HEK293 (cell line): Measurements from ENCODE around the gene CLECL1.
A peak's percentile ranks its signal among the peaks of the same experiment; 100 is the strongest.
"Not testable (repeated sequence)": the region's sequence is repeated elsewhere in the genome, so short reads cannot be mapped to it uniquely, and the experiment has no call there.

Experiments used
- CTCF ChIA-PET: fragments of 350-600 bp; formaldehyde crosslinking; extraction: SDS; loops from one replicate; lab custom pipeline; 2021; ENCODE audit warnings: antibody characterized with exemption; lab: Yijun Ruan, JAX
- POLR2A ChIA-PET: fragments of 300-600 bp; formaldehyde crosslinking; extraction: SDS; loops from one replicate; lab custom pipeline; 2020; ENCODE audit warnings: antibody characterized with exemption, inconsistent platforms; lab: Yijun Ruan, JAX
- H3K27ac ChIP-seq: fragments of 200-500 bp; sonication (Bioruptor generic); 2 replicates; pipeline ENCODE4 v1.5.1; 2014; ENCODE audit warnings: low read depth, low read length, control low read depth, inconsistent platforms; ENCODE audit errors: extremely low read depth
- H3K36me3 ChIP-seq, 2 experiments: fragments of 200-500 bp in 1 of 2; sonication (Bioruptor generic) in 1 of 2; 1 replicate in 1 of 2; 2 replicates in 1 of 2; pipeline ENCODE4 v1.5.1; 2014 to 2017; ENCODE audit warnings: inconsistent platforms in 2 of 2, low read length in 2 of 2; ENCODE audit not compliant: control insufficient read depth in 2 of 2, insufficient read depth in 1 of 2
- H3K4me1 ChIP-seq: fragments of 200-500 bp; sonication (Bioruptor generic); 2 replicates; pipeline ENCODE4 v1.5.1; 2014; ENCODE audit warnings: mild to moderate bottlenecking, low read length, inconsistent platforms; ENCODE audit not compliant: control insufficient read depth, insufficient read depth
- H3K4me3 ChIP-seq: 2 replicates; pipeline ENCODE4 v1.5.1; 2011; ENCODE audit warnings: low read depth, mild to moderate bottlenecking, control low read depth, low read length, moderate library complexity
- H3K9me3 ChIP-seq: fragments of 200-500 bp; sonication (Bioruptor generic); 2 replicates; pipeline ENCODE4 v1.5.1; 2014; ENCODE audit warnings: low read depth, low read length, inconsistent platforms; ENCODE audit not compliant: control insufficient read depth, insufficient read depth
- KLF16 ChIP-seq: fragments of 450-650 bp; formaldehyde crosslinking; IDR thresholded peaks from 2 replicates; pipeline ENCODE4 v1.5.1; 2017; ENCODE audit warnings: missing biosample characterization, missing genetic modification characterization
- MZF1 ChIP-seq: fragments of 450-650 bp; formaldehyde crosslinking; IDR thresholded peaks from 2 replicates; pipeline ENCODE4 v1.5.1; 2017; ENCODE audit warnings: missing biosample characterization, missing genetic modification characterization, borderline replicate concordance
- TCF7L2 ChIP-seq: IDR thresholded peaks from 2 replicates; pipeline ENCODE4 v1.6.1; 2011; ENCODE audit warnings: low read depth, mild to moderate bottlenecking, inconsistent platforms, low read length, moderate library complexity, borderline replicate concordance
- WT1 ChIP-seq: fragments of 450-650 bp; formaldehyde crosslinking; IDR thresholded peaks from 2 replicates; pipeline ENCODE4 v1.5.1; 2016; ENCODE audit warnings: missing biosample characterization, missing genetic modification characterization
- ZBTB1 ChIP-seq: fragments of 450-650 bp; formaldehyde crosslinking; IDR thresholded peaks from 2 replicates; pipeline ENCODE4 v1.5.1; 2016; ENCODE audit warnings: missing biosample characterization, missing genetic modification characterization
- ZNF214 ChIP-seq: fragments of 450-650 bp; formaldehyde crosslinking; IDR thresholded peaks from 2 replicates; pipeline ENCODE4 v1.5.1; 2017; ENCODE audit warnings: missing biosample characterization, mild to moderate bottlenecking, missing genetic modification characterization, borderline replicate concordance
- ZNF223 ChIP-seq: fragments of 450-650 bp; formaldehyde crosslinking; IDR thresholded peaks from 2 replicates; pipeline ENCODE4 v1.5.1; 2016; ENCODE audit warnings: missing biosample characterization, missing genetic modification characterization
- ZNF501 ChIP-seq: fragments of 450-650 bp; formaldehyde crosslinking; IDR thresholded peaks from 2 replicates; pipeline ENCODE4 v1.5.1; 2016; ENCODE audit warnings: missing biosample characterization, missing genetic modification characterization
- ZNF549 ChIP-seq: fragments of 450-650 bp; IDR thresholded peaks from 2 replicates; pipeline ENCODE4 v1.5.1; 2018; ENCODE audit warnings: missing biosample characterization, missing genetic modification characterization, mild to moderate bottlenecking, inconsistent platforms, moderate library complexity
- ZNF560 ChIP-seq: fragments of 450-650 bp; formaldehyde crosslinking; IDR thresholded peaks from 2 replicates; pipeline ENCODE4 v1.5.1; 2017; ENCODE audit warnings: missing biosample characterization, missing genetic modification characterization, borderline replicate concordance
- ZNF626 ChIP-seq: fragments of 450-650 bp; sonication (Bioruptor Pico); formaldehyde crosslinking; IDR thresholded peaks from 2 replicates; pipeline ENCODE4 v1.5.1; 2018; ENCODE audit warnings: missing biosample characterization, missing genetic modification characterization, inconsistent platforms
- ZNF654 ChIP-seq: fragments of 450-650 bp; formaldehyde crosslinking; IDR thresholded peaks from 2 replicates; pipeline ENCODE4 v1.5.1; 2016; ENCODE audit warnings: low read depth, missing biosample characterization, missing genetic modification characterization
- ZNF785 ChIP-seq: fragments of 450-650 bp; formaldehyde crosslinking; IDR thresholded peaks from 2 replicates; pipeline ENCODE4 v1.5.1; 2016; ENCODE audit warnings: missing biosample characterization, missing genetic modification characterization
- TF ChIP-seq, protein P1 (sequence below): fragments of 450-650 bp; formaldehyde crosslinking; IDR thresholded peaks from 2 replicates; pipeline ENCODE4 v1.5.1; 2017; ENCODE audit warnings: missing biosample characterization, missing genetic modification characterization
- TF ChIP-seq, protein P2 (sequence below): fragments of 450-650 bp; formaldehyde crosslinking; IDR thresholded peaks from 2 replicates; pipeline ENCODE4 v1.5.1; 2016; ENCODE audit warnings: missing biosample characterization, missing genetic modification characterization
- TF ChIP-seq, protein P3 (sequence below): fragments of 450-650 bp; IDR thresholded peaks from 2 replicates; pipeline ENCODE4 v1.5.1; 2018; ENCODE audit warnings: missing biosample characterization, missing genetic modification characterization
- TF ChIP-seq, protein P4 (sequence below): fragments of 450-650 bp; formaldehyde crosslinking; IDR thresholded peaks from 2 replicates; pipeline ENCODE4 v1.5.1; 2016; ENCODE audit warnings: missing biosample characterization, missing genetic modification characterization

CLECL1 gene

DNA sequence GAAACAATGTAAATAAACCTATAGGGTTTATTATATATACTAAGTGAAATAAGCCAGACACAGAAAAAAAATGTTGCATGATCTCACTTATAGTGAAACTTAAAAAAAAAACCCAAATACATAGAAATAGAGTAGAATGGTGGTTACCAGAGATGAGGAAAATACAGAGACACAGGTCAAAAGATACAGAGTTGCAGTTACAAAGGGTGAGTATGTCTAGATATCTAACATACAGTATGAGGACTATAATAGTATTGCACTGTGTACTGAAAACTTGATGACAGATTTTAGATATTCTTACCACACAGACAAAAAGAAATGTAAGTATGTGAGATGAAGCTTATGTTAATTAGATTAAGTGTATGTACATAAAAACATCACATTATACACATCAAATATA is 35.3 kb downstream of the CLECL1 start (continued):
- TF ChIP-seq, protein P1, sequence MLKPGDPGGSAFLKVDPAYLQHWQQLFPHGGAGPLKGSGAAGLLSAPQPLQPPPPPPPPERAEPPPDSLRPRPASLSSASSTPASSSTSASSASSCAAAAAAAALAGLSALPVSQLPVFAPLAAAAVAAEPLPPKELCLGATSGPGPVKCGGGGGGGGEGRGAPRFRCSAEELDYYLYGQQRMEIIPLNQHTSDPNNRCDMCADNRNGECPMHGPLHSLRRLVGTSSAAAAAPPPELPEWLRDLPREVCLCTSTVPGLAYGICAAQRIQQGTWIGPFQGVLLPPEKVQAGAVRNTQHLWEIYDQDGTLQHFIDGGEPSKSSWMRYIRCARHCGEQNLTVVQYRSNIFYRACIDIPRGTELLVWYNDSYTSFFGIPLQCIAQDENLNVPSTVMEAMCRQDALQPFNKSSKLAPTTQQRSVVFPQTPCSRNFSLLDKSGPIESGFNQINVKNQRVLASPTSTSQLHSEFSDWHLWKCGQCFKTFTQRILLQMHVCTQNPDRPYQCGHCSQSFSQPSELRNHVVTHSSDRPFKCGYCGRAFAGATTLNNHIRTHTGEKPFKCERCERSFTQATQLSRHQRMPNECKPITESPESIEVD (tag by site-specific recombination), result no peak
- no peak for TF ChIP-seq ZNF501 (tag by site-specific recombination)
- TF ChIP-seq MZF1, result no peak
- TF ChIP-seq ZNF626, result no peak
- TF ChIP-seq, protein P2, sequence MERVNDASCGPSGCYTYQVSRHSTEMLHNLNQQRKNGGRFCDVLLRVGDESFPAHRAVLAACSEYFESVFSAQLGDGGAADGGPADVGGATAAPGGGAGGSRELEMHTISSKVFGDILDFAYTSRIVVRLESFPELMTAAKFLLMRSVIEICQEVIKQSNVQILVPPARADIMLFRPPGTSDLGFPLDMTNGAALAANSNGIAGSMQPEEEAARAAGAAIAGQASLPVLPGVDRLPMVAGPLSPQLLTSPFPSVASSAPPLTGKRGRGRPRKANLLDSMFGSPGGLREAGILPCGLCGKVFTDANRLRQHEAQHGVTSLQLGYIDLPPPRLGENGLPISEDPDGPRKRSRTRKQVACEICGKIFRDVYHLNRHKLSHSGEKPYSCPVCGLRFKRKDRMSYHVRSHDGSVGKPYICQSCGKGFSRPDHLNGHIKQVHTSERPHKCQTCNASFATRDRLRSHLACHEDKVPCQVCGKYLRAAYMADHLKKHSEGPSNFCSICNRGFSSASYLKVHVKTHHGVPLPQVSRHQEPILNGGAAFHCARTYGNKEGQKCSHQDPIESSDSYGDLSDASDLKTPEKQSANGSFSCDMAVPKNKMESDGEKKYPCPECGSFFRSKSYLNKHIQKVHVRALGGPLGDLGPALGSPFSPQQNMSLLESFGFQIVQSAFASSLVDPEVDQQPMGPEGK (tag by site-specific recombination), result no peak
- TF ChIP-seq ZNF654 (tag by site-specific recombination), result no peak
- TF ChIP-seq ZNF214, result no peak

DNA sequence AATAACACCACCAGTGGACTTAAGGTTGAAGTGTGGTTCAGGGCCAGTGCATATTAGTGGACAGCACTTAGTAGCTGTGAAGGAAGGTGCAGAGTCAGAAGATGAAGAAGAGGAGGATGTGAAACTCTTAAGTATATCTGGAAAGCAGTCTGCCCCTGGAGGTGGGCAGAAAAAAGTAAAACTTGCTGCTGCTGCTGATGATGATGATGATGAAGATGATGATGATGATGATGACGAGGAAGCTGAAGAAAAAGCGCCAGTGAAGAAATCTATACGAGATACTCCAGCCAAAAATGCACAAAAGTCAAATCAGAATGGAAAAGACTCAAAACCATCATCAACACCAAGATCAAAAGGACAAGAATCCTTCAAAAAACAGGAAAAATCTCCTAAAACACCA is 37.2 kb downstream of the CLECL1 start:
- POLR2A ChIA-PET, H3K4me1 ChIP-seq, H3K4me3 ChIP-seq, H3K27ac ChIP-seq, CTCF ChIA-PET, H3K9me3 ChIP-seq: not testable (repeated sequence)
- H3K36me3 ChIP-seq, result peaks cover 6 to 25% of the 10 kb centered on the region in 2 experiments; a peak in 2 of 3 replicates
- TF ChIP-seq, protein P3, sequence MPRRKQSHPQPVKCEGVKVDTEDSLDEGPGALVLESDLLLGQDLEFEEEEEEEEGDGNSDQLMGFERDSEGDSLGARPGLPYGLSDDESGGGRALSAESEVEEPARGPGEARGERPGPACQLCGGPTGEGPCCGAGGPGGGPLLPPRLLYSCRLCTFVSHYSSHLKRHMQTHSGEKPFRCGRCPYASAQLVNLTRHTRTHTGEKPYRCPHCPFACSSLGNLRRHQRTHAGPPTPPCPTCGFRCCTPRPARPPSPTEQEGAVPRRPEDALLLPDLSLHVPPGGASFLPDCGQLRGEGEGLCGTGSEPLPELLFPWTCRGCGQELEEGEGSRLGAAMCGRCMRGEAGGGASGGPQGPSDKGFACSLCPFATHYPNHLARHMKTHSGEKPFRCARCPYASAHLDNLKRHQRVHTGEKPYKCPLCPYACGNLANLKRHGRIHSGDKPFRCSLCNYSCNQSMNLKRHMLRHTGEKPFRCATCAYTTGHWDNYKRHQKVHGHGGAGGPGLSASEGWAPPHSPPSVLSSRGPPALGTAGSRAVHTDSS, result peak; percentile 92

DNA sequence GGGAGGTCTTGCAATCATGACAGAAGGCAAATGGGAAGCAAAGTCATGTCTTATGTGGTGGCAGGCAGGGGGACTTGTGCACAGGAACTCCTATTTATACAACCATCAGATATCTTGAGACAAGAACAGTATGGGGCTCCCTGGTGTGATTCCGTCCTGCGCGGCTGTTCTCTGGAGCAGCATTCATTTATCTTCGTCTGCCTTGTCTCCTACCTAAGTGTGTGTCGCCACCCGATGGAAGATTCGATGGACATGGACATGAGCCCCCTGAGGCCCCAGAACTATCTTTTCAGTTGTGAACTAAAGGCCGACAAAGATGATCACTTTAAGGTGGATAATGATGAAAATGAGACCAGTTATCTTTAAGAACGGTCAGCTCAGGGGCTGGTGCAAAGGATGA is 37.7 kb downstream of the CLECL1 start:
- H3K36me3 ChIP-seq, result peaks cover 6 to 25% of the 10 kb centered on the region in 2 experiments; a peak in 2 of 3 replicates
- H3K9me3 ChIP-seq, H3K4me3 ChIP-seq, CTCF ChIA-PET, POLR2A ChIA-PET, H3K4me1 ChIP-seq, H3K27ac ChIP-seq: not testable (repeated sequence)

DNA sequence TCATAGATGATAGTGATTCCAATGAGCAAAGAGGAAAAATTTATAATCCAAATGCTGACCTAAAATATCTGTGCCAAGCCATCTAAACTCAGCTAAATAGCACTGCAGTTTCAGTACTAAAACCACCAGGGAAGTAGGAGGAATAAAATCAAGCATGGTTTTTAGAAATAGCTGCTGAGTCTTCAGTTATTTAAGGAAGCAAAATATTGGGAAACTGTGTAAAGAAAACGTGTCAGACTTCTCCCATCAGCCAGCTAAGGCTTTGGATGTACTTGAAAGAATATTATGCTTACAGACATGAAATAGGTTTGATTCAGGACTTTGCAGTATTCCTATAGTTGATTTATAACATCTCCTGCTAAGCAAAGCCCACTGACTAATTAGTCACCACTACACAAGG is 38.7 kb downstream of the CLECL1 start:
- H3K4me1 ChIP-seq, result no peaks in the 10 kb centered on the region
- H3K4me3 ChIP-seq, result no peak overlapping the region
- ChIA-PET POLR2A (no interaction called here), CTCF (interaction anchor here (1.6 kb wide), 1 partner anchor 14 kb away, joined by 4 read pairs; no protein-coding TSS in a partner anchor)
- H3K27ac ChIP-seq, result no peak overlapping the region
- peaks cover 6 to 30% of the 10 kb centered on the region in 2 experiments; a peak in 2 of 3 replicates for H3K36me3 ChIP-seq
- TF ChIP-seq WT1 (tag by site-specific recombination) (no peak), ZBTB1 (tag by site-specific recombination) (no peak), ZNF549 (tag by site-specific recombination) (no peak), KLF16 (tag by site-specific recombination) (no peak), ZNF785 (tag by site-specific recombination) (no peak), ZNF560 (tag by site-specific recombination) (no peak), ZNF223 (tag by site-specific recombination) (no peak), TCF7L2 (no peak)
- TF ChIP-seq, protein P4, sequence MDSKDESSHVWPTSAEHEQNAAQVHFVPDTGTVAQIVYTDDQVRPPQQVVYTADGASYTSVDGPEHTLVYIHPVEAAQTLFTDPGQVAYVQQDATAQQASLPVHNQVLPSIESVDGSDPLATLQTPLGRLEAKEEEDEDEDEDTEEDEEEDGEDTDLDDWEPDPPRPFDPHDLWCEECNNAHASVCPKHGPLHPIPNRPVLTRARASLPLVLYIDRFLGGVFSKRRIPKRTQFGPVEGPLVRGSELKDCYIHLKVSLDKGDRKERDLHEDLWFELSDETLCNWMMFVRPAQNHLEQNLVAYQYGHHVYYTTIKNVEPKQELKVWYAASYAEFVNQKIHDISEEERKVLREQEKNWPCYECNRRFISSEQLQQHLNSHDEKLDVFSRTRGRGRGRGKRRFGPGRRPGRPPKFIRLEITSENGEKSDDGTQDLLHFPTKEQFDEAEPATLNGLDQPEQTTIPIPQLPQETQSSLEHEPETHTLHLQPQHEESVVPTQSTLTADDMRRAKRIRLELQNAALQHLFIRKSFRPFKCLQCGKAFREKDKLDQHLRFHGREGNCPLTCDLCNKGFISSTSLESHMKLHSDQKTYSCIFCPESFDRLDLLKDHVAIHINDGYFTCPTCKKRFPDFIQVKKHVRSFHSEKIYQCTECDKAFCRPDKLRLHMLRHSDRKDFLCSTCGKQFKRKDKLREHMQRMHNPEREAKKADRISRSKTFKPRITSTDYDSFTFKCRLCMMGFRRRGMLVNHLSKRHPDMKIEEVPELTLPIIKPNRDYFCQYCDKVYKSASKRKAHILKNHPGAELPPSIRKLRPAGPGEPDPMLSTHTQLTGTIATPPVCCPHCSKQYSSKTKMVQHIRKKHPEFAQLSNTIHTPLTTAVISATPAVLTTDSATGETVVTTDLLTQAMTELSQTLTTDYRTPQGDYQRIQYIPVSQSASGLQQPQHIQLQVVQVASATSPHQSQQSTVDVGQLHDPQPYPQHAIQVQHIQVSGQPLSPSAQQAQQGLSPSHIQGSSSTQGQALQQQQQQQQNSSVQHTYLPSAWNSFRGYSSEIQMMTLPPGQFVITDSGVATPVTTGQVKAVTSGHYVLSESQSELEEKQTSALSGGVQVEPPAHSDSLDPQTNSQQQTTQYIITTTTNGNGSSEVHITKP, result no peak
- H3K9me3 ChIP-seq, result no peaks in the 10 kb centered on the region
